NB4 (cell line): ENCODE data around the gene CALCA.

Source experiments
- MYC ChIP-seq: IDR thresholded peaks from 2 replicates; pipeline ENCODE4 v1.6.1; 2011; ENCODE audit warnings: low read depth, low read length
- POLR2A ChIP-seq: IDR thresholded peaks from 2 replicates; pipeline ENCODE4 v1.6.1; 2011; ENCODE audit warnings: mild to moderate bottlenecking; ENCODE audit not compliant: insufficient read length; ENCODE audit errors: extremely low read depth
- TF ChIP-seq, protein P1 (sequence below): IDR thresholded peaks from one replicate; pipeline ENCODE4 v1.5.1; 2012; ENCODE audit warnings: low read depth, low read length
- TF ChIP-seq, protein P2 (sequence below): IDR thresholded peaks from 2 replicates; pipeline ENCODE4 v1.6.1; 2011; ENCODE audit warnings: low read depth, low read length

DNA sequence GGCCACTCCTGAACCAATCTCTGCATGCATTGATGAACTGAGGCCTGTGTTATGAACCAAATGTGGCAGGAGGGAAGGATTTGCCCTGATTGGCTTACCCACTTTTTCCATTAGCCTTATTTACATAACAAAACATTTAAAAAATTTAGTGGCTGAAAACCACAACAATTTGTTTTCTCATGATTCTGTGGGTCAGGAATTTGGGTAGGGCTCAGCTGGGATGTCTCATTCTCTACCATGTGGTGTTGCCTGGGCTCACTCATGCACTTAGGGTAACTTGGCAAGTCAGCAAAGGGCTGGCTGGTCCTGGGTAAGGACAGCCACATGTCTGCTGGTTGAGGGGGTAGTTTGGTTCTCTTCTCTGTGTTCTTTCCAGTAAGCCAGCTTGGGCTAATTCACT lies 45.0 kb downstream of the CALCA start:
- TF ChIP-seq POLR2A (no peak), MYC (no peak)
- TF ChIP-seq, protein P1, sequence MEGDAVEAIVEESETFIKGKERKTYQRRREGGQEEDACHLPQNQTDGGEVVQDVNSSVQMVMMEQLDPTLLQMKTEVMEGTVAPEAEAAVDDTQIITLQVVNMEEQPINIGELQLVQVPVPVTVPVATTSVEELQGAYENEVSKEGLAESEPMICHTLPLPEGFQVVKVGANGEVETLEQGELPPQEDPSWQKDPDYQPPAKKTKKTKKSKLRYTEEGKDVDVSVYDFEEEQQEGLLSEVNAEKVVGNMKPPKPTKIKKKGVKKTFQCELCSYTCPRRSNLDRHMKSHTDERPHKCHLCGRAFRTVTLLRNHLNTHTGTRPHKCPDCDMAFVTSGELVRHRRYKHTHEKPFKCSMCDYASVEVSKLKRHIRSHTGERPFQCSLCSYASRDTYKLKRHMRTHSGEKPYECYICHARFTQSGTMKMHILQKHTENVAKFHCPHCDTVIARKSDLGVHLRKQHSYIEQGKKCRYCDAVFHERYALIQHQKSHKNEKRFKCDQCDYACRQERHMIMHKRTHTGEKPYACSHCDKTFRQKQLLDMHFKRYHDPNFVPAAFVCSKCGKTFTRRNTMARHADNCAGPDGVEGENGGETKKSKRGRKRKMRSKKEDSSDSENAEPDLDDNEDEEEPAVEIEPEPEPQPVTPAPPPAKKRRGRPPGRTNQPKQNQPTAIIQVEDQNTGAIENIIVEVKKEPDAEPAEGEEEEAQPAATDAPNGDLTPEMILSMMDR, result no peak
- TF ChIP-seq, protein P2, sequence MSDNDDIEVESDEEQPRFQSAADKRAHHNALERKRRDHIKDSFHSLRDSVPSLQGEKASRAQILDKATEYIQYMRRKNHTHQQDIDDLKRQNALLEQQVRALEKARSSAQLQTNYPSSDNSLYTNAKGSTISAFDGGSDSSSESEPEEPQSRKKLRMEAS, result no peak
